Measurements from ENCODE around the gene CYLC2.

DNA sequence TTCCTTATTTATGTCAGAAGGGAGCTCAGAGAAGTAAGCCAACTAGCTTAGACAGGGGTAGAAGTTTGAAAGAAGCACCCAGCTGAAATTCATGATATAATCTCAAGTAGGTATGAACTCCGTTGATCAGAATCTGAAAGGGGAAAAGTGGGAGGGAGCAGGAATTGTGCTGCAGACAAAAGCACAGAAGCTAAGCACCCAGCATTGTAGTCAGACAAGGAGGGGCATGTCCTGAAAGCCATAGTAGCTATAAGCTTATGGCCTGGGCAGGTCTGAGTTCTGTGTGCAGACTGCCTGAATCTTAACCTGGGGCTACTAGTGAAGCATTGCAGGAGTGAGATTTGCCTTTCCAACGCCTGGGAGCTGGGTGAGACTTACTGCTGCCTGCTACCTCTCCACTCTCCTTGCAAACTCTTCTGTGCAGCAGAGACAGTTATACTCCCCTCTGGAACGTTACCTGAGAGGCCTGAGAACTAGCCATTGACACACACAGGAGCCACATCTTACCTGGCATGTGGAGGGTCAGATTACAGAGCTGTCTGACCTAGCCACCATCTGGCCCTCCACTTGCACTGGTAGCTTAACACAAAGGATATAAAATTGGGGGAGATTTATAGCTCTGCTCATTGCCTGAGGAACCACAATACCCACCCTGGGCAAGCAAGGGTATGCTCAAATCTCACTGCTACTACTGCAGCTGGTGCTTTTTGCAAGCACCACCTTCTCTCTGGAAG, 9.8 kb upstream of the CYLC2 start:
- TF ChIP-seq CTCF (IDR thresholded peaks at IDR 0.05; ENCODE audit: low read depth, low read length, poor library complexity, severe bottlenecking) (no peak), EZH2phosphoT487 (IDR thresholded peaks at IDR 0.05; ENCODE audit: borderline replicate concordance, low read length) (no peak)

All from DOHH2 (cell line).